ENCODE measurements around the gene UGT1A9.
"Not testable (repeated sequence)": the region's sequence is repeated elsewhere in the genome, so short reads cannot be mapped to it uniquely, and the experiment has no call there.

Gene UGT1A9

DNA sequence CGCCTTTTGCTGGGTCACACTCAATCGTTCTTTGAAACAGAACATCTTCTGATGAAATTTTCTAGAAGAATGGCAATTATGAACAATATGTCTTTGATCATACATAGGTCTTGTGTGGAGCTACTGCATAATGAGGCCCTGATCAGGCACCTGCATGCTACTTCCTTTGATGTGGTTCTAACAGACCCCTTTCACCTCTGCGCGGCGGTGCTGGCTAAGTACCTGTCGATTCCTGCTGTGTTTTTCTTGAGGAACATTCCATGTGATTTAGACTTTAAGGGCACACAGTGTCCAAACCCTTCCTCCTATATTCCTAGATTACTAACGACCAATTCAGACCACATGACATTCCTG, 41.5 kb downstream of the UGT1A9 start:
- DNase-seq = no peak

GRCh38 chr2:233714121-233714520, 42.4 kb downstream of the UGT1A9 start:
- DNase-seq = no peak

DNA sequence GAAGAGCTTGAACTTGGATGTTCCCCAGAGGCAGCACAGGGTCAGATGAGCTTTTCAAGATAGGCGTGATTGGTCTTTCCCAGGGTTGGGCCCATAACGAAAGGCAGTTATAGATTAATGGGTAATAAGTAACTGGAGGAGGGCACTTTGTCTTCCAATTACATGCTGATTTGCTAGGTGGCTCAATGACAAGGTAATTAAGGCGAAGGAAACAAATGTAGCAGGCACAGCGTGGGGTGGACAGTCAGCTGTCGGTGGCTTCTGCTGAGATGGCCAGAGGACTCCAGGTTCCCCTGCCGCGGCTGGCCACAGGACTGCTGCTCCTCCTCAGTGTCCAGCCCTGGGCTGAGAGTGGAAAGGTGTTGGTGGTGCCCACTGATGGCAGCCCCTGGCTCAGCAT, 46.9 kb downstream of the UGT1A9 start, which contains the start of gene UGT1A4:
TSS of gene UGT1A4 (plus strand) at position 185 of the 400 bp plus-strand sequence. CDS start at position 270, 85 bp downstream.
- no peak for DNase-seq

DNA sequence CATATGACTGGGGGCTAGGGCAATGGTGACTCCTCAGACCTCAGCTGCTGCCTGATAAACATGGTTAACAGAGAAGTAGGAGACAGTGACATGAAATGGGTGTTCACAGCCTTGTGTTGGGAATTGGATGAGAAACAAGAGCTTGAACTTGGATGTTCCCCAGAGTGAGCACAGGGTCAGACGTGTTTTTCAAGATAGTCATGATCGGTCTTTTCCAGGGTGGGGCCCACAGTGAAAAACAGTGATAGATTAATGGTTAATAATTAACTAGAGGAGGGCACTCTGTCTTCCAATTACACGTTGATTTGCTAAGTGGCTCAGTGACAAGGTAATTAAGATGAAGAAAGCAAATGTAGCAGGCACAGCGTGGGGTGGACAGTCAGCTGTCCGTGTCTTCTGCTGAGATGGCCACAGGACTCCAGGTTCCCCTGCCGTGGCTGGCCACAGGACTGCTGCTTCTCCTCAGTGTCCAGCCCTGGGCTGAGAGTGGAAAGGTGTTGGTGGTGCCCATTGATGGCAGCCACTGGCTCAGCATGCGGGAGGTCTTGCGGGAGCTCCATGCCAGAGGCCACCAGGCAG, 57.1 kb downstream of the UGT1A9 start, which contains the start of gene UGT1A3:
TSS of gene UGT1A3 (plus strand) at position 320 of the 579 bp plus-strand sequence. CDS start at position 405, 85 bp downstream.
- no peak for DNase-seq

DNA sequence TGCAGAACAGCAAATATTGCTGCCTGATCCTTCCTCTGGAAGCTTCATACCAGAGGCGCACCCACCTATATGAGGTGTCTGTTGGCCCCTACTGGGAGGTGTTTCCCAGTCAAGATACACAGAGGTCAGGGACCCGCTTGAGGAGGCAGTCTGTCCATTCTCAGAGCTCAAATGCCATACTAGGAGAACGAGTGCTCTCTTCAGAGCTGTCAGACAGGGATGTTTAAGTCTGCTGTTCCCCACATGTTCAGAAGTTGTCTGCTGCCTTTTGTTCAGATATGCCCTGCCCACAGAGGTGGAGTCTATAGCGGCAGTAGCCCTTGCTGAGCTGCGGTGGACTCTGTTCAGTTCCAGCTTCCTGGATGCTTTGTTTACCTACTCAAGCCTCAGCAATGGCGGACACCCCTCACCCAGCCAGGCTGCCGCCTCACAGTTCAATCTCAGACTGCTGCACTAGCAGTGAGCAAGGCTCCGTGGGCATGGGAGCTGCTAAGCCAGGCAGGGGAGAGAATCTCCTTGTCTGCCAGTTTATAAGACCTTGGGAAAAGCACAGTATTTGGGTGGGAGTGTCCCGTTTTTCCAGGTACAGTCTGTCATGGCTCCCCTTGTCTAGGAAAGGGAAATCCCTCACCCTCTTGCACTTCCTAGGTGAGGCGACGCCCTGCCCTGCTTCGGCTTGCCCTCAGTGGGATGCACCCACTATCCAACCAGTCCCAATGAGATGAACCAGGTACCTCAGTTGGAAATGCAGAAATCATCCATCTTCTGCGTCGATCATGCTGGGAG, 65.4 kb downstream of the UGT1A9 start:
- DNase-seq = not testable (repeated sequence)

DNA sequence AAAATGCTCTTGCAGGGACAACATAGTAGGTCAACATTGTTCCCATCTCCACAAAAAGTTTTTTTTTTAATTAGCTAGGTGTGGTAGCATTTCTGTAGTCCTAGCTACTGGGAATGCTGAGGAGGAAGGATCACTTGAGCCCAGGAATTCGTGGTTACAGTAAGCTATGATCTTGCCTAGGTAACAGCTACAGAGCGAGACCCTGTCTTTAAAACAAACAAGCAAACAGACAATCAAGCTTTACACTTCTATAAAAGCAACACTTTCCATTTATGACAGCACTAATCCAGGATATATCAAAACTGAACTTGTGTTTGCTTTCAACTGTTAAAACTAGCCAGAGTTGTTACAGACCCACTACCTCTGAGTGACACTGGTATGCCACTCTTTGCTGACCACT, 69.2 kb downstream of the UGT1A9 start:
- no peak for DNase-seq

DNA sequence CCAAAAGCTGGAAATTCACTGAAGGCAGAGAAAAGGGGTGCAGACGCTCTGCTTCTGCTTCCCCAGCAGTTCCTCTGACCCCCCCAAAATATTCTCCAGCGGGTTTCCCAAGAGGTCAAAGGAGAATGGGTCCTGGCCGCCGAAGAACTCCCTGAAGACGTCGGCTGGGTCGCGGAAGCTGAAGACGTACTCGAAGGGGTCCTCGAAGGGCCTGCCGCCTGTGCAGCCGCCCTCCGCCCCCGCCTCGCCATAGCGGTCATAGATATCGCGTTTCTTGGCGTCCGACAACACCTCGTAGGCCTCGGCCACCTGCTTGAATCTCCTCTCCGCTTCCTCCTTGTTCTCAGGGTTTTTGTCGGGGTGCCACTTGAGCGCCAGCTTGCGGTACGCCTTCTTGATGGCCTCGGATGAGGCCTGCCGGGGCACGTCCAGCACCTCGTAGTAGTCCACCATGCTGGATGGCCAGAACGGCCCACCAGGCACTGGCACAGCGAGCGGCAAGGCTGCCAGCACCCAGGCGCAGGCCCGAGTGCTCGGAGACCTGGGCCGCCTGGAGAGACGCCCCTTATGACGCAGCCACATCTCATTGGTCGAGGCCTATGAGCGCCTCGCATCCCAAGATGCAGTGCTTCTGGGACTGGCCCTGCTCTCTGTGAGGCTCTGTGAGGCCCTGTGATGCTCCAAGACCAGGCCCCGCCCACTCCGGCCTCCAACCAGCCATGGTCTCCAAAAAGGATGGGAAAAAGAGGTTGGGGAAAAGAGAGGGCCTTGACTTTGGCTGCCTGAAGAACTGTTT, 72.0 kb downstream of the UGT1A9 start:
- DNase-seq = no peak

GRCh38 chr2:233745073-233745755, 73.5 kb downstream of the UGT1A9 start:
- no peak for DNase-seq

DNA sequence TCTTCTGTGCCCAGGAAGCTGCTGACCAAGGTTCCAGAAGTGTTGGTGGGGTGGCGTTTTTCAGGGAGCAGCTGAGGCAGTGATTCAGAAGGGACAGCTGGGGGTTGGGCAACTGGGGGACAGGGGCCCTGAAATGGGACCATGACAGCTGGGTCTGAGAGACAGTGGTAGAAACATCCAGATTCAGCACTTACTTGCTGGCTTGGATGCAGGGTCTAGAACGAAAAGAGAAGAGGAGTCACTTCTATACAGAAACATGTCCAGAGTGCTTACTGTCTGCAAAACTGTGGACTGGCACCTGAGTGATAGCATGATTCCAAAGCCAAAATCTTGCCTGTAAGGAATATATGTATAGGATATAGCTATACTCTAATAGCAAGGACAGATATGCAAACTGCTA, 74.1 kb downstream of the UGT1A9 start:
- not testable (repeated sequence) for DNase-seq

GRCh38 chr2:233746475-233747282, 75.0 kb downstream of the UGT1A9 start:
- DNase-seq = no peak

DNA sequence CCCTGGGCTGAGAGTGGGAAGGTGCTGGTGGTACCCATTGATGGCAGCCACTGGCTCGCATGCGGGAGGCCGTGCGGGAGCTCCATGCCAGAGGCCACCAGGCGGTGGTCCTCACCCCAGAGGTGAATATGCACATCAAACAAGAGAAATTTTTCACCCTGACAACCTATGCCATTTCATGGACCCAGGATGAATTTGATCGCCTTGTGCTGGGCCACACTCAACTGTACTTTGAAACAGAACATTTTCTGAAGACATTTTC, 75.5 kb downstream of the UGT1A9 start:
- no peak for DNase-seq

DNA sequence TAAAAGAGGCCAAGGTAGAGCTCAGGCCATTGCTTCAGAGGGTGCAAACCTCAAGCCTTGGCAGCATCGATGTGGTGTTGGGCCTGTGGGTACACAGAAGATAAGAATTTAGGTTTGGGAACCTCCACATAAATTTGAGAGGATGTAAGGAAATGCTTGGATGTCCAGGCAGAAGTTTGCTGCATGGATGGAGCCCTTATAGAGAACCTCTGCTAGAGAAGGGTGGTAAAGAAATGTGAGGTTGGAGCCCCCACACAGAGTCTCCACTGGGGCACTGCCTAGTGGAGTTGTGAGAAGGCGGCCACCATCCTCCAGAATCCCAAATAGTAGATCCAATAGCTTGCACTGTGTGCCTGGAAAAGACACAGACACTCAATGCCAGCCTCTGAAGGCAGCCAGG, 79.0 kb downstream of the UGT1A9 start:
- DNase-seq = not testable (repeated sequence)

DNA sequence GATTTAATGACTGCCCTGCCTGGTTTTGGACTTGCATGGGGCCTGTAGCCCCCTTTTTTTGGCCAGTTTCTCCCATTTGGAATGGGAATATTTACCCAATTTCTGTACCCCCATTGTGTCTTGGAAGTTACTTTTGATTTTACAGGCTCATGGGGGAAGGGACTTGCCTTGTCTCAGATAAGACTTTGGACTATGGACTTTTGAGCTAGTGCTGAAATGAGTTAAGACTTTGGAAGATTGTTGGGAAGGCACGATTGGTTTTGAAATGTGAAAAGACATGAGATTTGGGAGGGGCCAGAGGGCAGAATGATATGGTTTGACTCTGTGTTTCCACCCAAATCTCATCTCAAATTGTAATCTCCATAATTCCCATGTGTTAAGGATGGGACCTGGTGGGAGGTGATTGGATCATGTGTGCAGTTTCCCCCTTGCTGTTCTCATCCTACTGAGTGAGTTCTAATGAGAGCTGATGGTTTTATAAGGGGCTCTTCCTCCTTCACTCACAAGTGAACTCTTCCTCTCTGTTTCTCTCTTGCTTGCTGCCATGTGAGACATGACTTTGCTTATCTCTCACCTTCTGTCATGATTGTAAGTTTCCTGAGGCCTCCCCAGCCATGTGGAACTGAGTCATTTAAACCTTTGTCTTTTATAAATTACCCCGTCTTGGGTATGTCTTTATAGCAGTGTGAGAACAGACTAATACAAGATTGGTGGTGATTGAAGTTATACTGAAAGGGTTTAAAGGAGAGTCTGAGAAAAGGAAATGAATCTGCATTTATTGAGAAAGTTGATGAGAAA, 79.7 kb downstream of the UGT1A9 start:
- not testable (repeated sequence) for DNase-seq

DNA sequence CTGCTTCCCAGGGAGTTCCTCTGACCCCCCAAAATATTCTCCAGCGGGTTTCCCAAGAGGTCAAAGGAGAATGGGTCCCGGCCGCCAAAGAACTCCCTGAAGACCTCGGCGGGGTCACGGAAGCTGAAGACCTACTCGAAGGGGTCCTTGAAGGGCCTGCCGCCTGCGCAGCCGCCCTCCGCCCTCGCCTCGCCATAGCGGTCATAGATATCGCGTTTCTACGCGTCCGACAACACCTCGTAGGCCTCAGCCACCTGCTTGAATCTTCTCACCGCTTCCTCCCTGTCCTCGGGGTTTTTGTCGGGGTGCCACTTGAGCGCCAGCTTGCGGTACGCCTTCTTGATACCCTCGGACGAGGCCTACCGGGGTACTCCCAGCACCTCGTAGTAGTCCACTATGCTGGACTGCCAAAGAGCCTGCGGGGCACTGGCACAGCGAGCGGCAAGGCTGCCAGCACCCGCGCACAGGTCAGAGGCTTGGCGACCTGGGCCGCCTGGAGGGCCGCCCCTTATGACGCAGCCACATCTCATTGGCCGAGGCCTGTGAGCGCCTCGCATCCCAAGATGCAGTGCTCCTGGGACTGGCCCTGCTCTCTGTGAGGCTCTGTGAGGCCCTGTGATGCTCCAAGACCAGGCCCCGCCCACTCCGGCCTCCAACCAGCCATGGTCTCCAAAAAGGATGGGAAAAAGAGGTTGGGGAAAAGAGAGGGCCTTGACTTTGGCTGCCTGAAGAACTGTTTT, 83.3 kb downstream of the UGT1A9 start:
- DNase-seq = no peak

DNA sequence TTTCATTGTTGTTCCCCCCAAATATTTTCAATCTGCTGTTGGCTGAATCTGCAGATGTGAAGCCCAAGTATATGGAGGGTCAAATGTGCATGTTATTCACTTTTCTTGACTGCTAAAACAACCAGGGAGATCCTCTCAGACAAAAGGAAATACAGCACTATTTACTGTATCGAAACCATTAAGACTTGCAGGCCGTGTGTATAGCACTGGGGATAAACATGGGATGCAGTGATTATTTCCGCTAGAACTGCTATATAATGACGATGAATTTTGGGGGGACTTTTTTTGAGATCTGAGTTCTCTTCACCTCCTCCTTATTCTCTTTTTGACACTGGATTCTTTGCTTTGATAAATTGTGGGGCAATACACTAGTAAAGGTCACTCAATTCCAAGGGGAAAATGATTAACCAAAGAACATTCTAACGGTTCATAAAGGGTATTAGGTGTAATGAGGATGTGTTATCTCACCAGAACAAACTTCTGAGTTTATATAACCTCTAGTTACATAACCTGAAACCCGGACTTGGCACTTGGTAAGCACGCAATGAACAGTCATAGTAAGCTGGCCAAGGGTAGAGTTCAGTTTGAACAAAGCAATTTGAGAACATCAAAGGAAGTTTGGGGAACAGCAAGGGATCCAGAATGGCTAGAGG, 84.9 kb downstream of the UGT1A9 start:
- DNase-seq = no peak

GRCh38 chr2:233758141-233758540, 86.4 kb downstream of the UGT1A9 start:
- no peak for DNase-seq

GRCh38 chr2:233758849-233759248, 87.2 kb downstream of the UGT1A9 start:
- DNase-seq = no peak

- no peak for DNase-seq
These were observed 88.3 kb downstream of the UGT1A9 start, which contains the start of gene UGT1A1 for GRCh38 chr2:233760043-233760442. UGT1A1 (plus strand) TSS chr2:233760270; CDS start chr2:233760288, 18 bp downstream.

DNA sequence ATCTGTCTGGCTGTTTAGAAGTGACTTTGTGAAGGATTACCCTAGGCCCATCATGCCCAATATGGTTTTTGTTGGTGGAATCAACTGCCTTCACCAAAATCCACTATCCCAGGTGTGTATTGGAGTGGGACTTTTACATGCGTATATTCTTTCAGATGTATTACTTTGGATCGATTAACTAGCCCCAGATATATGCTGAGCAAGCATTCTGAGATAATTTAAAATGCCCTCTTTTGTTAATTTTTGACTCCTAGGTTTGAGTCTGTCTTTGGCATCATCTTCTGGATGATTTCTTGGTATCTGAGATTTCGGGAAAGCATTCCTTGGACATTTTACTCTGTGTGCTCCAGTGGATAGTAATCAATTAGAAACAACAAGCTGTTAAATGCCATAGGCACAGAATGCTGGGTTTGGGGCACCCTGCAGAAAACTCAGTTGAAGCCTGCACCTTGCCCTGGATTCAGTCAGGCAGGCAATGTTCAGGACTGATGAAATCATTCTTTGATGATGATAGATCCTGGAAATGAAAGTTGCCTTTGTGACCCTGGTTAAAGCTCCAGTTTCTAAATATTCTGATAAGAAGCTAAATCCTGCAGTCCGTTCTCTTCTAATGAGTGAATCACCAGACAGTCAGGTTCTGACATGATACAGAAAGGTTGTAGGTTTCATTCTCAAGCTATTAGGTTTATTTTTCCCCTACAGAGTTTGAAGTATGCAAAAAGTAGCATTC, 89.5 kb downstream of the UGT1A9 start:
- no peak for DNase-seq
